ENCODE measurements around the gene SYNE2.
"Not testable (repeated sequence)": the region's sequence is repeated elsewhere in the genome, so short reads cannot be mapped to it uniquely, and the experiment has no call there.

SYNE2 gene

GRCh38 chr14:64158608-64159007, 305.8 kb downstream of the SYNE2 start:
- no peak for DNase-seq

DNA sequence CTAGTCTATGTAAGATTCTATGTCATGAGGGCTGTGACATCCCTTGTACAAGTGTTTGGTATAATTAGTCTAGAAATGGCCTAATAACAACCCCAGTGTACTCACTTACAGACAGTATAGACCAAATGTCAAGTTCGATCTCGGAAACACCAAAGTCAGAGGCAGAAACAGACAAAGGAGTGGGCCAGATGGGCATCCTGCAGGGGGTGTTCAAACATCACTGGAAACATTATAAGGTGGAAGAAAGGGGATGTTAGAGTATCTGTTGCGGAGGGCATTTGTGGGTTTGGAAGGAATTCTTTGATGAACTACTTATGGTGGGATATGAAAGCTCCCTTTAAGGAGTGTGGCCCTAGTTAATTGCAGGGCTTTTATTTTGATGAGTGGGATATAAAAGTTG, 306.8 kb downstream of the SYNE2 start:
- no peak for DNase-seq

DNA sequence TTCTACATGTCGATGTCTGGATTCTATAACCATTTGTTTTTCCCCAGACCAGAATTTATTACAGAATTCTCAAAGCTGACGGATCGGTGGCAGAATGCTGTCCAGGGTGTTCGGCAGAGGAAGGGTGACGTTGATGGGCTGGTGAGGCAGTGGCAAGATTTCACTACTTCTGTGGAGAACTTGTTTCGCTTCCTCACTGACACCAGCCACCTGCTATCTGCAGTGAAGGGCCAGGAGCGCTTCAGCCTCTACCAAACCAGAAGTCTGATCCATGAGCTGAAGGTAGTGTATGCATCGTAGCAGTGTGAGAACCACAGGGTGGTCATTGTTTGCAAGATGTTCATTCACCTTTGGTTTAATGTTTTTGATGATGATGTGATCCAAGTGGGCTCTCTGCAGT, 317.4 kb downstream of the SYNE2 start:
- DNase-seq, result no peak

DNA sequence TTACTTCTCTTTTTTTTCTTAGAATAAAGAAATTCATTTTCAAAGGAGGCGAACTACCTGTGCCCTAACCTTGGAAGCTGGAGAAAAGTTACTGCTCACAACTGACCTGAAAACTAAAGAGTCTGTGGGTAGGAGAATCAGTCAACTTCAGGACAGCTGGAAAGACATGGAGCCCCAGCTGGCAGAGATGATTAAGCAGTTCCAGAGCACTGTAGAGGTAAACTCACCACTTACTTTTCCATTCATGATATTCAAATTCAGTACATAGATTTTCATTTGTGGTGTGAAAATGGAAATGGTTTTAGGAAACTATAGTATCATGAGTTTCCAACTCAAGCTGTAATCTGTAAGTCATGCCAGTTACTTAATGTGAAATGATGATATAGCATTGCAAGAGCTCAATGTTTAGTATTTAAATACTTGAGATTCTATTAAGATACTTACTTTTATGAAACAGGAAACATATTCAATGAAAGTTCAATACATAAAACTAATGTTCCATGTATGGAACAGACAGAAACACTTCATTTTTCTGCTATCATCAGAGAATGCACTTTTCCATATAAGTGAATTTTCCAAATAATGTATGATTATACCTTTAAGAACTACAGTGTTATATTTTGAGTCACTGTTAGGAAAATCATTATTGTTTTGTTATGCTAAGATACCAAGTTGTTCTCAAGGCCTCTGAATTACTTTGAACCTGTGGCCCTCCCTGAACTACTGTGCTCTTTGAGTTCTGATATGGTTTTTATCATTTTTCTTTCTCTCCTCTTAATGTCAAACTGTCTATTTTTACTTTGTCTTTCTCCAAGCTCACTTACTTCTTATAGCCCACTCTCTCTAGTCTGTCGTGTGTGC, 322.3 kb downstream of the SYNE2 start:
- no peak for DNase-seq

- DNase-seq, result no peak
Observed at GRCh38 chr14:64176330-64176729, 323.5 kb downstream of the SYNE2 start.

GRCh38 chr14:64178814-64179213, 326.0 kb downstream of the SYNE2 start:
- DNase-seq, result no peak

DNA sequence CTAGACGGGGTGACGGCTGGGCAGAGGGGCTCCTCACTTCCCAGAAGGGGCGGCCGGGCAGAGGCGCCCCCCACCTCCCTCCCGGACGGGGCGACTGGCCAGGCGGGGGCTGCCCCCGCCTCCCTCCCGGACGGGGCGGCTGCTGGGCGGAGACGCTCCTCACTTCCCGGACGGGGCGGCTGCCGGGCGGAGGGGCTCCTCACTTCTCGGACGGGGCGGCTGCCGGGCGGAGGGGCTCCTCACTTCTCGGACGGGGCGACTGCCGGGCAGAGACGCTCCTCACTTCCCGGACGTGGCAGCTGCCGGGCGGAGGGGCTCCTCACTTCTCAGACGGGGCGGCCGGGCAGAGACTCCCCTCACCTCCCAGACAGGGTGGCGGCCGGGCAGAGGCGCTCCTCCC, 330.1 kb downstream of the SYNE2 start:
- DNase-seq, result not testable (repeated sequence)

DNA sequence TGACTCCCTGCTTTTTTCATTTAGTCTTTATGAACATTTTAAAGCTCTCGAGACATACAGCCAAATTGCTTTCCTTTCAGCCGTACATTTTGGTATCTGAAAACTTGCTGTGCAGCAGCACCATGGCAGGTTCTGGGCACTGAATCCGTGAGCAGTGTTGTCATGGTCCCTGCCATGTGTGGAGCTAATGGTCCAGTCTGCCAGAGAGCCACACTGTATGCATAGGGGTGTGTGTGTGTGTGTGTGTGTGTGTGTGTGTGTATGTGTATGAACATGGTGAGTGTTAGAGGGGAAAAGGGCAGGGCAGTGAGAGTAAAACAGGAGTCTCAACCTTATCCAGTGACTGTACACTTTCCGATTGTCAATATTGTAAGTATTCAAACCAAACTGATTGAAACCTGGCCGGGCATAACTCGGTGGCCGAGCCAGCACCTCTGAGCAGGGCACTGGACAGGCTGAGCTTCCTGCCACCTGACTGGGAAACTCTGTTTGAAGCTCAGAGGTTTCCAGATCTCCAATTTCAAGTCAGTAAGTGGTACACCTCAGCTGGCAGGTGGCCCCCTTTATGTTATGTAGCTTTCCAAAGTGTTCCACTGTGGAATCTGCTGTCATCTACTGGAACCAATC, 331.4 kb downstream of the SYNE2 start:
- DNase-seq, result no peak

- DNase-seq, result no peak
Observed at GRCh38 chr14:64185184-64185583, 332.4 kb downstream of the SYNE2 start.

DNA sequence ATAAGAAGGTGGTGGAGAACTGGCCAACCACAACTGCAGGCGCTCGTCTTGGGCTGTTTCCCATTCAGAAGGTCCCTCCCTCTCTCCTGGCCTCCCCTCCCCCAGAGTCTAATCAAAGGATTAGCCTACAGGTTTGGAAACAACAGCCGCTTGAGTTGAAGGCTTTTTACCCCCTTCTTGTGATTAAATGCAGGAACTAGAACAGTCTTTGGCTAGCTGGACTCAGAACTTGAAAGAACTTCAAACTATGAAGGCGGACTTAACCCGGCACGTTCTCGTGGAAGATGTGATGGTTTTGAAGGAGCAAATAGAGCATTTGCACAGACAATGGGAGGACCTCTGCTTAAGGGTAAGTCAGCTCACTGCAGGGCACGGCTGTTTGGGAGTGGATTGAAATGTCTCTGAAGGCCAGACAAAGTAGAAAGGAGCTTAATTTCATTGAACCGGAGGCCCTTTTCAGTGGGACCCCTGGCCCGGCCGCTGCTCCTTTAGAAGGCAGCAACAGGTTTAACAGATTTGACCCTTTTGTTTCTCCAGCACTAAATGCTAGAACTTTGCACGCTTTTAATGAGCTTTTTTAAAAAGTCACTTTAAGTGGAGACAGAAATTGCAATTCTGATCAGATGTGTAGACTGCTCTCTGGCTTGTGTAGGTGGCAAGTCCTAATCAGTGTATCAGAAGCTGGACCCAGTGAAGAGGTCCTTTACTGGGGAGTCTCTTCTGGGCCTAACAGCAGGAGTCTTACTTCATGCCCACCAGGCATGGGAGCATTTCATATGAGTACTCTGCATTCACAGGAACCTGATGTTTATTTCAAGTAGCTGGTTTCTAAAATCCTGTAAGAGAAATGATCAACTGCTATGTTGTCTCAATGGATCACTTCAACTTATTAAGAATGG, 333.7 kb downstream of the SYNE2 start:
- DNase-seq, result no peak

DNA sequence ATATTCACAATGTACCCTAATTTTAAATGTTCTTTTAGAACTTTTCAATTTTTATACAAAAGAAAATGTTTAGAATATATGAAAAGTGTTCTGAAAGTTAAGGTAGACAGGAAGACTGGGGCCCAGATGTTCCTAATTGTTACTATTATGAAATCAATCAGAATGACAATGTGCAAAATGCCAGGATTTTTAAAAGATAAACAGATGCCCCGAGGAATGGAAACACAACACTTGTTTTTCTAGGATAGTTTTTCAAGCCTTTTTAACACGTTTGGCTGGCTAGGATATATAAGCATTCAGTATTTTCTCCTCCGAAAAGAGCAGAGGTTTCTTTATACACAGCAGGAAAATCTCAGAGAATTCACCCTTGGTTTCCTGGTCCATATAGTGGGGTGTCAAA, 334.5 kb downstream of the SYNE2 start:
- DNase-seq, result no peak

DNA sequence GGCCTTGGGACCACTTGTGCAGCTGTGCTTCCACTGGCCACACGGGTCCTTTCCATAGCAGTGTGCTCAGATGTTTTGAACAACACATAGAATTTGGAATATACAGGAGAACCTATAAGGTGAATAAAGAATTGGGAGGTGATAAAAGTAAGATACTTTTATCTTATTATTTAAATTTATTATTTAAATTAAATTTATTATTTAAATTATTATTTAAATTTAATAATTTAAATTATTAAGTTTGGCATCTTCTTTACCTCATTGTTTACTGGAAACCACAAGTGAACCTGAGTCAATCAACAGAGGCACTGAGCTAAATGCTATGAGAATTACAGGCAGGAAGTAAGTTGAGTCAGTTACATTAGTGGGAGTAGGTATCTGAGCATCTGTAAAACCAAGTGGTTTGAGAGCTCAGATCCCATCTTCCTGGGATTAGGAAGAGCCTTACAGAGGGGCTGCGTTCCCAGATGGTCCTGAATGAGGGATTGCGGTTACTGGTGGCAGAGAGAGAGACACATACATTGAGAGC, 338.2 kb downstream of the SYNE2 start:
- no peak for DNase-seq

- DNase-seq, result no peak
Observed at GRCh38 chr14:64191756-64192155, 339.0 kb downstream of the SYNE2 start.

GRCh38 chr14:64193821-64194220, 341.0 kb downstream of the SYNE2 start:
- DNase-seq, result no peak

- no peak for DNase-seq
Observed at GRCh38 chr14:64194404-64194803, 341.6 kb downstream of the SYNE2 start.

GRCh38 chr14:64195199-64195598, 342.4 kb downstream of the SYNE2 start:
- no peak for DNase-seq

- no peak for DNase-seq
Observed at GRCh38 chr14:64196056-64196455, 343.3 kb downstream of the SYNE2 start.

GRCh38 chr14:64196814-64197411, 344.1 kb downstream of the SYNE2 start:
- no peak for DNase-seq

DNA sequence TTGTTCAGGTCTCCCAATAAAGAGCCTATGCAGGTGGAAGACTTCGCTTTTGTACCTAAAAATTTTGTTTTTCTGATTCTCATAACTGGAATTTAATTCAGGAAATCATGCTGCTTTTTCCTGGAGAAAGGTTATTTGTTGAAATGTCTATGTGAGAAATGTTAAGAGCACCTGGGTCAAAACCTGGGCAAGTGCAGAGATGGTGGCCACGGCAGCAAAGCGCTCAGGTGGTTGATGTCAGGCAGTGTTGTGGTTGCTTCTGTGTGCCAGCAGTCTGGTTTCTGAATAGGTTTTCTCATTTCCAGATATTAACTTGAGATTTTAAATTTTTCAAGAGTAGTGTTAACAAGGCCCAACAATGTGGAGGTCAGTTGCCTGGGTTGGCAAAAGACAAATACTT, 345.2 kb downstream of the SYNE2 start:
- no peak for DNase-seq

- no peak for DNase-seq
Observed at GRCh38 chr14:64198486-64198885, 345.7 kb downstream of the SYNE2 start.

GRCh38 chr14:64200170-64200569, 347.4 kb downstream of the SYNE2 start:
- DNase-seq, result no peak

DNA sequence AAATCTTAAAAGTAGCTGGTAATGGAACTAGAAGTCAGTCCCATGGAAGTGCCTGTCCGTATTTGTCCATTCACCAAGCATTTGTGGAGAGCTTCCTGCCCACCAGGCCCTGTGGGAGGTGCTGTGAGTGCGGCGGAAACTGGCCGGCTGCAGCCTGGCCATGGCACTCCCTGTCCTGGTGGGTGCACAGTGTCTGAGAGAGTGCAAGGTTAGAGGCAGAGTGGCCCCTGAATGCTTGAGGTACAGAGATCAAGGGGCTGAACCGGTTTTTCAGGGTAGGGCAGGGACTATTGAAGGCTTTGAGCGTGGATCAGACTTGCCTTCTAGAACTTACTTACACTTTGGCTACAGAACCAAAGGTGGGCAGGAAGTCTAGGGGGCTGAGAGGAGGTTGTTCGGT, 348.5 kb downstream of the SYNE2 start:
- no peak for DNase-seq
